ENCODE data around the gene CCNJL. TPM values are rescaled to one million over a fixed set of nuclear protein-coding genes. Genes with fewer than 3 reads are reported as not detected.
"Not testable (repeated sequence)": the region's sequence is repeated elsewhere in the genome, so short reads cannot be mapped to it uniquely, and the experiment has no call there.

CCNJL gene
- total RNA-seq, 2 experiments from 2014 or later, result 0.23 TPM; not detected in 1

DNA sequence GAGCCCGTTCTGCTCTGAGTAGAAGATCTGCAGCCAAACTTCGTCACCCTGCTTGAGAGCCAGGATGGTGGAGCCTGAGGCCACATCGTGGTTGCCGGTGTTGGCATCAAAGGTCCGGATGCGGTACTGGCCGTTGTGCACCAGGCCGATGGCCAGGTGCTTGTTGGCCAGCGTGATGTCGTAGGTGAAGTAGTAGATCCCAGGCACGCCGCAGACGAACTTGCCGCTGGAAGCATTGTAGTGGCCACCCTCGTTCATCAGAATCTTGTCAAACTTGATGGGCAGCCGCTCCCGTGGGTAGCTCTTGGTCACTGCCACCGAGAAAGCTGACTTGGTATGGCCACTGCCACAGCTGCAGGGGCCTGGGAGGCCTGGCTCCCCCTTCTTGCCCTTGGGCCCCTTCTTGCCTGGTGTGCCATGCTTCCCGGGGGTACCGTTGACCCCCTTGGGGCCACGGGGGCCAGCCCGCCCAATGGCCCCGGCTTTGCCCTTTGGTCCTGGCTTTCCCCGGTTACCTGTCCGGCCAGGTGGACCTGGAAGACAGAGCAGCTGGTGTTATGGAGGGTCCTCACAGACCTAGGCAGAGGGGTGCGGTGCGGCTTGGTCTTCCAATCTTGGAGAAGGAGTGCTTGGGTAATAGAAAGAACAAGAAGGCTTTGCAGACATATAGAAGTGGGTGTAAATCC is 37.0 kb upstream of the CCNJL start:
- DNase-seq (no peak), ATAC-seq (no peak)
- Mint-ChIP-seq H3K27me3 (no peaks in the 10 kb centered on the region), H3K4me3 (no peak overlapping the region), H3K9me3 (ENCODE audit: low read depth) (no peaks in the 10 kb centered on the region), H3K36me3 (no peaks in the 10 kb centered on the region), H3K27ac (no peak overlapping the region), H3K4me1 (peaks cover 2% of the 10 kb centered on the region)
- CTCF ChIA-PET, result interaction anchor here (2.2 kb wide), 1 partner anchor 327 kb away, joined by 11 read pairs; no protein-coding TSS in a partner anchor

DNA sequence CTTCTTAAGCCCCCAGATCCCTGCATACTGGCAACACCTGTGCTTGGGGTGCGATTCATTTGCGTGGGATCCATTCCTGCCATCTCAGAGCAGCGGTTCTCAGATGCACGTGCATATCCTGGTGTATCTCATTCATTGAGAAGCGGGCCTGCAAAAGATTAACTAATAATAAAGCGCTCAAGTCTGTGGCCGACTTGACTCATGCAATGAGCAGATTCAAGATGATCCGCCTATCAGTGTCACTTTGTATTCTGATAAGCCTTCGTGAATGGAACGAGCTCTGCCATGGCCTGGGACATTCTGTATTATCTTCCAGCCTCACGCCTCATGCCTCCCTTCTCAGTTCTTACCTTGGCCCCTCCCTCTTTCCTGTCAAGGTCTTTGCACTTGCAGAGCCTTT is 35.7 kb upstream of the CCNJL start:
- H3K9me3 Mint-ChIP-seq (ENCODE audit: low read depth), result no peaks in the 10 kb centered on the region
- no peak overlapping the region for H3K27ac Mint-ChIP-seq
- no peak for DNase-seq
- H3K27me3 Mint-ChIP-seq, result peaks cover 2% of the 10 kb centered on the region
- H3K4me1 Mint-ChIP-seq, result peaks cover 8% of the 10 kb centered on the region
- no peaks in the 10 kb centered on the region for H3K36me3 Mint-ChIP-seq
- H3K4me3 Mint-ChIP-seq, result no peak overlapping the region
- CTCF ChIA-PET, result interaction anchor here (1.4 to 2.2 kb wide), 2 partner anchors 150 to 326 kb away, joined by 4 to 11 read pairs; no protein-coding TSS in a partner anchor
- no peak for ATAC-seq

- Mint-ChIP-seq H3K36me3 (no peaks in the 10 kb centered on the region), H3K4me3 (no peak overlapping the region), H3K9me3 (ENCODE audit: low read depth) (no peaks in the 10 kb centered on the region), H3K4me1 (peaks cover 8% of the 10 kb centered on the region), H3K27me3 (peaks cover 2% of the 10 kb centered on the region), H3K27ac (no peak overlapping the region)
- ATAC-seq (no peak), DNase-seq (no peak)
- CTCF ChIA-PET, result interaction anchor here (1.4 to 2.2 kb wide), 2 partner anchors 149 to 325 kb away, joined by 4 to 11 read pairs; no protein-coding TSS in a partner anchor
These were observed 35.1 kb upstream of the CCNJL start for GRCh38 chr5:160347448-160347847.

DNA sequence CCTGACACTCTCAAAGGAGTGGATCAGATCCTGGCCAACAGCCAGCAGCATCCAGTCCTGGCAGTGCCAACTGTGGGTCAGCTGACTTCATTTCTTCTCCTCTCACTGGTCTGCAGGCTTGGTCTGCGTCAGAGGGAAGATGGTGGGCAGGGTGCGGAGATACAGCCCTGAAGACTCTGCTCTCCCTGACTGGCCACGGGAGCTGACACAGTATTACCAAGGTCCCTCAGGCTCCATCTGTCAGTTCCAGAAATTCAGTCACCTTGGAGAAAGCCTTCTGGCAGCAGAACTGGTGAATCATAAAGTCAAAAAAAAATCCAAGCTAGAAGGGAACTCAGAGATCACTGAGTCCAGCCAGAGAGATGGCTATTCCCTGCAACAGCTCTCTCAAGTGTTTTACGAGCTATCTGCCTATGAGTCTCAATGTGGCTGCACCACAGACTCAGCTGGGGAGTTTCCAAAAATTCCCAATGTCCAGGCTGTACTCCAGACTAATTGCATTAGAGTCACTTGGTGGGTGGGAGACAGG is 30.1 kb upstream of the CCNJL start:
- Mint-ChIP-seq H3K27ac (no peak overlapping the region), H3K36me3 (no peaks in the 10 kb centered on the region), H3K4me3 (no peak overlapping the region), H3K27me3 (peaks cover 2% of the 10 kb centered on the region), H3K9me3 (ENCODE audit: low read depth) (no peaks in the 10 kb centered on the region), H3K4me1 (peaks cover 13% of the 10 kb centered on the region)
- DNase-seq, result no peak
- CTCF ChIA-PET, result interaction anchor here (0.6 to 5.2 kb wide), 4 partner anchors 11 to 321 kb away, joined by 3 to 67 read pairs (median 6); no protein-coding TSS in a partner anchor
- no peak for ATAC-seq

DNA sequence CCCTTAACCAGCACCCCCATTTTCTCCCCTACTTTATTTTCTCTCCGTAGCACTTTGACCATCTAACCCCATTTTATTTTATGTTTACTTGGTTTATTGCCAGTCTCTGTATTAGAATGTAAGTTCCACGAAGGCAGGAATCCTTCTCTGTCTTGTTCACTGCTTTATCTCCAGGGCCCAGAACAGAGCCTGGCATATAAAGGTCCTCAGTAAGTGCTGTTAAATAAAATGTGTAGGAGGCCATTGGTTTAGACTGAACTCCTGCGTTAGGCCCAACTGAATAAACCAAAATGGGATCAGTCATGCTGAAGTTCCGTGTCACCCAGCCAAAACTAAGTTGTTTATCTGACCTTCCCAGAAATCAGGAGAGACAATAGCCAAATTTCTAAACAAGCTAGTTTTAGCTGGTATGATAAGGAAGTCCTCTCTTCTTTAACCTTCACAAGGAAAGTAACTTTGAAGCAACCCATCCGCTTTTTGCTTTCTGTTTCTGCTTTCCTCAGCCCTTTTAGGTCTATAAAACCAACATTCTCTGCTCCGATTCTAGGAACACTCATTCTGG is 29.0 kb upstream of the CCNJL start:
- H3K4me3 Mint-ChIP-seq, result no peak overlapping the region
- H3K4me1 Mint-ChIP-seq, result peaks cover 13% of the 10 kb centered on the region
- ATAC-seq (no peak), DNase-seq (no peak)
- no peak overlapping the region for H3K27ac Mint-ChIP-seq
- CTCF ChIA-PET, result interaction anchor here (0.8 to 5.2 kb wide), 4 partner anchors 10 to 319 kb away, joined by 3 to 67 read pairs (median 5); no protein-coding TSS in a partner anchor
- H3K9me3 Mint-ChIP-seq (ENCODE audit: low read depth), result no peaks in the 10 kb centered on the region
- peaks cover 2% of the 10 kb centered on the region for H3K27me3 Mint-ChIP-seq
- no peaks in the 10 kb centered on the region for H3K36me3 Mint-ChIP-seq

- not testable (repeated sequence) for DNase-seq; H3K4me3 Mint-ChIP-seq; H3K27ac Mint-ChIP-seq; H3K36me3 Mint-ChIP-seq; H3K9me3 Mint-ChIP-seq (ENCODE audit: low read depth); H3K27me3 Mint-ChIP-seq; ATAC-seq
- CTCF ChIA-PET, result interaction anchor here (1.2 kb wide), 1 partner anchor 50 kb away, joined by 3 read pairs; no protein-coding TSS in a partner anchor
- peaks cover 13% of the 10 kb centered on the region for H3K4me1 Mint-ChIP-seq
These were observed 28.1 kb upstream of the CCNJL start for GRCh38 chr5:160340513-160340912.

DNA sequence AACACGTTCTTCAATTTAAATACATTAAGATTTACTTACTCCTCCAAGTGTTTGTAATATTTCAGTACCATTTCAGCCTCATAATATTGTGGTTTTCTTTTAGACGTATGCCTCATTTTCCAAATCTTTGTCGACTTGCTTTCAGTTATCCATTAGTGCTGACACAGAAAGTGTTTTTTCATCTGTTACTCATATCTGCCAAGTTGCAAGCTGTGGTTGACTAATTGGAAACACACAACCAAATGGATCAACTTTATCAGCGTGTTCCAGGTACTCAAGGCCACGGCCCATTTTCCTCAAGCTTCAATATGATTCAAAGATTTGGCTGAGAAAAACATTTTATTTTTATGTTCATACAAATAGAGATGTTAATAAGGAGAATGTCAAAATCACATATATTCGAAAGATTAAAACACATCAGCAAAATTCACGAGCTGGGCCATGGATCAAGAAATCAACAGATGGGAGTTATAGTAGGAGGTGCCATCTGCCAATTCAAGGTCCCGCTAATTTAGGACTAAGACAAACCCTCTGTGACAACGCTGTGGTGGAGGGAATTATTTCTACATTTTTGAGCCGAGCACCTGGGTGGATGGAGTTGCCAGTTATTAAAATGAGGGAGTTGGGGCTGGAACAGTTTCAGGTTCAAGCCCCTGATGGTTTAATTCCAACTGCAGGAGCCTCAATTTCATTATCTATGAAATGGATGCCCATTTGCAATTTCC is 27.2 kb upstream of the CCNJL start:
- no peak overlapping the region for H3K27ac Mint-ChIP-seq
- H3K4me1 Mint-ChIP-seq, result peaks cover 11% of the 10 kb centered on the region
- DNase-seq (no peak), ATAC-seq (no peak)
- H3K4me3 Mint-ChIP-seq, result no peak overlapping the region
- no peaks in the 10 kb centered on the region for H3K36me3 Mint-ChIP-seq
- no peaks in the 10 kb centered on the region for H3K9me3 Mint-ChIP-seq (ENCODE audit: low read depth)
- CTCF ChIA-PET, result no interaction called here
- H3K27me3 Mint-ChIP-seq, result peaks cover 8% of the 10 kb centered on the region

- ATAC-seq; H3K27me3 Mint-ChIP-seq; H3K4me1 Mint-ChIP-seq; H3K27ac Mint-ChIP-seq; CTCF ChIA-PET; H3K36me3 Mint-ChIP-seq; H3K9me3 Mint-ChIP-seq (ENCODE audit: low read depth); DNase-seq; H3K4me3 Mint-ChIP-seq: not testable (repeated sequence)
These were observed 22.4 kb upstream of the CCNJL start for GRCh38 chr5:160334716-160335115.

GRCh38 chr5:160333721-160334120 is 21.4 kb upstream of the CCNJL start:
- H3K9me3 Mint-ChIP-seq (ENCODE audit: low read depth), result no peaks in the 10 kb centered on the region
- H3K27ac Mint-ChIP-seq, result no peak overlapping the region
- H3K4me1 Mint-ChIP-seq, result peaks cover 2% of the 10 kb centered on the region
- CTCF ChIA-PET, result interaction anchor here (1.4 kb wide), 1 partner anchor 12 kb away, joined by 3 read pairs; no protein-coding TSS in a partner anchor
- no peak for ATAC-seq
- peaks cover 6% of the 10 kb centered on the region for H3K27me3 Mint-ChIP-seq
- H3K4me3 Mint-ChIP-seq, result no peak overlapping the region
- no peaks in the 10 kb centered on the region for H3K36me3 Mint-ChIP-seq
- no peak for DNase-seq

DNA sequence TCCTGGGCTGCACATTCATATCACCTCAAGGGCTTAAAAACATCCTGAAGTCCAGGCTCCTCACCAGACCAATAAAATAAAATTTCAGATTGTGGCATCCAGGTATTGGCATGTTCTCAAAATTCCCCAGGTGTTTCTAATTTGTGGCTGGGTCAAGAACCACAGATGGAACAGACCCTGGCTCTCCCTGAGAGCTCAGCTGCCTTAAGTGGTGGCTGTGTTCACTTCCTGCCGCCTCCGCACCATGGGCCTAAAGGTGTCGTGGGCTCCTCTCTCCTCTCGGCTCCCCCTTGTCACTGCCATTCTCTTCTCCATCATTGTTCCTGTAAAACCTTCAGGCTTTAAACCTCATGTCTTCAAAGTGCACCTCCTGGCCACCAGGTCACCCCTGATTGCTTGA is 17.8 kb upstream of the CCNJL start:
- DNase-seq (no peak), ATAC-seq (no peak)
- Mint-ChIP-seq H3K27me3 (peaks cover 3% of the 10 kb centered on the region), H3K27ac (no peak overlapping the region), H3K36me3 (no peaks in the 10 kb centered on the region), H3K4me3 (no peak overlapping the region), H3K9me3 (ENCODE audit: low read depth) (no peaks in the 10 kb centered on the region), H3K4me1 (peaks cover 2% of the 10 kb centered on the region)
- CTCF ChIA-PET, result interaction anchor here (1.3 kb wide), 1 partner anchor 12 kb away, joined by 7 read pairs; no protein-coding TSS in a partner anchor

GRCh38 chr5:160327818-160328217 is 15.5 kb upstream of the CCNJL start:
- H3K27me3 Mint-ChIP-seq, result peaks cover 3% of the 10 kb centered on the region
- H3K4me3 Mint-ChIP-seq, result no peak overlapping the region
- ATAC-seq, result no peak
- H3K27ac Mint-ChIP-seq, result no peak overlapping the region
- H3K36me3 Mint-ChIP-seq, result no peaks in the 10 kb centered on the region
- DNase-seq, result no peak
- CTCF ChIA-PET, result interaction anchor here (0.5 kb wide), 1 partner anchor 277 kb away, joined by 3 read pairs; no protein-coding TSS in a partner anchor
- no peaks in the 10 kb centered on the region for H3K9me3 Mint-ChIP-seq (ENCODE audit: low read depth)
- H3K4me1 Mint-ChIP-seq, result peaks cover 2% of the 10 kb centered on the region

GRCh38 chr5:160326981-160327380 is 14.6 kb upstream of the CCNJL start:
- no peaks in the 10 kb centered on the region for H3K36me3 Mint-ChIP-seq
- no peak overlapping the region for H3K4me3 Mint-ChIP-seq
- no peak overlapping the region for H3K27ac Mint-ChIP-seq
- CTCF ChIA-PET, result interaction anchor here (1.4 kb wide), 1 partner anchor 17 kb away, joined by 3 read pairs; no protein-coding TSS in a partner anchor
- no peaks in the 10 kb centered on the region for H3K9me3 Mint-ChIP-seq (ENCODE audit: low read depth)
- peaks cover 2% of the 10 kb centered on the region for H3K4me1 Mint-ChIP-seq
- DNase-seq (no peak), ATAC-seq (no peak)
- peaks cover 3% of the 10 kb centered on the region for H3K27me3 Mint-ChIP-seq

GRCh38 chr5:160325716-160326115 is 13.4 kb upstream of the CCNJL start:
- DNase-seq, result no peak
- no peak for ATAC-seq
- Mint-ChIP-seq H3K4me3 (no peak overlapping the region), H3K36me3 (no peaks in the 10 kb centered on the region), H3K4me1 (peaks cover 2% of the 10 kb centered on the region), H3K9me3 (ENCODE audit: low read depth) (no peaks in the 10 kb centered on the region), H3K27ac (no peak overlapping the region), H3K27me3 (peaks cover 3% of the 10 kb centered on the region)
- CTCF ChIA-PET, result interaction anchor here (0.8 kb wide), 1 partner anchor 306 kb away, joined by 3 read pairs; no protein-coding TSS in a partner anchor

Data from activated CD8-positive, alpha-beta memory T cell treated with anti-CD3 and anti-CD28 coated beads, Interleukin-2, amount 10 ng/mL, durations not matched to agents 7 days and 5 days (primary cell).